Amniotic stem cell (primary cell): Measurements from ENCODE around the gene RBP5.

ENCODE experiments used
- DNase-seq: peaks from one replicate; lab custom pipeline; 2025; lab: John Stamatoyannopoulos, UW

RBP5 gene

GRCh38 chr12:7128681-7129286, at the start of gene RBP5:
Gene RBP5, minus strand, starts transcription at chr12:7128889. Its CDS starts 114 bp downstream, at chr12:7128775.
- DNase-seq: no peak

DNA sequence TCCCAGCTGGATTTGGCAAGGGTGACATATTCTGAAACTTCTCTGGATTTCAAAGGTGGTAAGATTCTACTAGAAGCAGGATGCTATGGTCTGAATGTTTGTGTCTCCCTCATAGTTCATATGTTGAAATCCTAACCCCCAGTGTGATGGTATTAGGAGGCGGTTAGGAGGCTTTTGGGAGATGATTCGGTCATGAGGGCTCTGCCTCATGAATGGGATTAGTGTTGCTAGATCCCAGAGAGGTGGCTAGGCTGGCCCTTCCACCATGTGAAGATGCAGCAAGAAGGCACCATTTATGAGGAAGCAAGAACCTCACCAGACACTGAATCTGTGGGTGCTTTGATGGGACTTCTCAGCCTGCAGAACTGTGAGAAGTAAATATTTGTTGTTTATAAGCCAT, 49.8 kb upstream of the RBP5 start:
- no peak for DNase-seq

DNA sequence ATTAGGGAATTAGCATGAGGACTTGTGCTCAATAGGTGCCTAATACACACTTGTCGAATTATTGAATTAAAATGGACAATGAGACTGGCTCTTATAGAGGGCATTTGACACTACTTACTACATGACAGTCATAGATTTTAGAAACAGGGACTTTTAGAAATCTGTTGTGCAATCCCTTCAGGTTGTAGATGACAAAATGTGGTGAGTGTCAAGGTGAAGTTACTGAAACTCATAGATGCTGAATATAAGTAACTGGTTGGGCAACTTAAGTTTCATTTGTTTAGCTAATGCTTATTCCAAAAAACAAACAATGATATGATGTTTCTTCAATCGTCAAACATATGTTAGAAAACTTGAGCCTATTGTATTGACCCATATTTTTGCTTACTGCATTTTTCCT, 47.9 kb upstream of the RBP5 start:
- DNase-seq: no peak

GRCh38 chr12:7175493-7175892, 46.8 kb upstream of the RBP5 start:
- no peak for DNase-seq

DNA sequence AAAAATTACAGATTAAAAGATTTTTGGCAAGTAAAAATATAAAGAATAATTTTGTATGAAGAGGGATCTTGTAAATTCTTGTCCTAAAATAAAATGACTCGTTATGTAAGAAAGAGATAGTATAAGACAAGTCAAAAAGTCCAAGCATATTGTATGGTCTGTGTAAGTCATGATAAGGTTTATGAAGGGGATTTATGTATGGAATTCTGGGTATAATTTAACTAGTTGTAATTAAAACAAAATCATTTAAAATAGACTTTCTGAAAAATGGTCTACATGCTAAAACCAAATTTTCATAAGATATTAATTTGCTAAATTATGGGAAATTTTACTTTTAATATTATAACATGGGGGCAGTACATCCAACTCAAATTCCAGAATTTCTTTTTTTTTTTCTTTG, 43.2 kb upstream of the RBP5 start:
- DNase-seq: no peak

DNA sequence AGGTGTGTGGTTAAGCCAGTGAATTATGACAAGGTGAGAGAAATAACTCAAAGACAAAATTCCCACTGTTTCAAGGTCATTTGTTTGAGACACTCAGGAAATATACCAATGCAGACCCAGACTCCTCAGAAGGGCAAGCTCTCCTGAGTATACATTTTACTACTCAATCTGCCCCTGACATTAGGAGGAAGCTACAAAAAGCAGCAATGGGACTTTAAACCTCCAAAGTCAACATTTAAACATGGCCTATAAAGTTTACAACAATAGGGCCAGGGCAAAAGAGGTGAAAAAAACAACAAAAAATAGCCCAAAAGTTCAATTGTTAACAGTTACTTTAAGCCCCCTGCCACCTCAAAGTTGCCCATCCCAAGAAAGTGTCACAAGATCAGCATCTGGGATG, 41.3 kb upstream of the RBP5 start:
- DNase-seq: no peak

DNA sequence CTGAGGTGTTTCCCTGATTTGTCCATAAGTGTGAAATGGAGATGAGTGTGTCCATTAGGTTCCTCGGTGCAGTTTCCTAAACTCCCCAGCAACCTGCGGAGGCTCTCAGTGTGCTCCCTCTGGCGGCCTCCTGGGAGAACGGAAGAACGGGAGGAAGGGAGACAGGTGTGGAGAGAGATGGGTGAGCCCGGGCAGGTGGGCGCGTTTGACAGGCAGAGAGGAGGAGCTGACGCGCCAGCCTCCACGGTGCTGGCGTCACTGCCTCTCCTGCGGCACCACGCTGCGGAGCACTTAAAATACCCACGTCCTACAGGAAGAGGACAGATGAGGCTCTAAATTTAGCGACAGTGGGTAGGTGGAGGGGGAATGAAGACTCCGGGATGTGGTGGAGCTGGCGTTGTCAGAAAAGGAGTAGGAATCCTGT, 34.0 kb upstream of the RBP5 start:
- DNase-seq: no peak

- DNase-seq: no peak
Observed at GRCh38 chr12:7161811-7162210, 33.1 kb upstream of the RBP5 start.

- DNase-seq: no peak
Observed at GRCh38 chr12:7161327-7161726, 32.6 kb upstream of the RBP5 start.

DNA sequence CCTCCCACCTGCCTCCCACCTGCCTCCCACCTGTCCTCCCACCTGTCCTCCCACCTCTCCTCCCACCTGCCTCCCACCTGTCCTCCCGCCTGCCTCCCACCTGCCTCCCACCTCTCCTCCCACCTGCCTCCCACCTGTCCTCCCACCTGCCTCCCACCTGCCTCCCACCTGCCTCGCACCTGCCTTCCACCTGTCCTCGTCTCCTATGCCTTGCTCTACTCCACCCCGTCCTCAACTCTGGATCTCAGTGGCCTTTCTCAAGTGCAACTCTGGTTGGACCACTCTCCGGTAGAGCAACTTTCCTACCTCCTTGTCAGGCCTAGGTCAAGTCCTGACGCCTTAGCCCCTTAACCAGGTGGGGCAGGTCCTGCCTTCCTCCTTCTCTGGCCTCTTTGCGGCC, 31.5 kb upstream of the RBP5 start:
- DNase-seq: no peak

- no peak for DNase-seq
Observed at GRCh38 chr12:7158781-7159609, 30.3 kb upstream of the RBP5 start.

GRCh38 chr12:7157391-7157790, 28.7 kb upstream of the RBP5 start:
- no peak for DNase-seq

DNA sequence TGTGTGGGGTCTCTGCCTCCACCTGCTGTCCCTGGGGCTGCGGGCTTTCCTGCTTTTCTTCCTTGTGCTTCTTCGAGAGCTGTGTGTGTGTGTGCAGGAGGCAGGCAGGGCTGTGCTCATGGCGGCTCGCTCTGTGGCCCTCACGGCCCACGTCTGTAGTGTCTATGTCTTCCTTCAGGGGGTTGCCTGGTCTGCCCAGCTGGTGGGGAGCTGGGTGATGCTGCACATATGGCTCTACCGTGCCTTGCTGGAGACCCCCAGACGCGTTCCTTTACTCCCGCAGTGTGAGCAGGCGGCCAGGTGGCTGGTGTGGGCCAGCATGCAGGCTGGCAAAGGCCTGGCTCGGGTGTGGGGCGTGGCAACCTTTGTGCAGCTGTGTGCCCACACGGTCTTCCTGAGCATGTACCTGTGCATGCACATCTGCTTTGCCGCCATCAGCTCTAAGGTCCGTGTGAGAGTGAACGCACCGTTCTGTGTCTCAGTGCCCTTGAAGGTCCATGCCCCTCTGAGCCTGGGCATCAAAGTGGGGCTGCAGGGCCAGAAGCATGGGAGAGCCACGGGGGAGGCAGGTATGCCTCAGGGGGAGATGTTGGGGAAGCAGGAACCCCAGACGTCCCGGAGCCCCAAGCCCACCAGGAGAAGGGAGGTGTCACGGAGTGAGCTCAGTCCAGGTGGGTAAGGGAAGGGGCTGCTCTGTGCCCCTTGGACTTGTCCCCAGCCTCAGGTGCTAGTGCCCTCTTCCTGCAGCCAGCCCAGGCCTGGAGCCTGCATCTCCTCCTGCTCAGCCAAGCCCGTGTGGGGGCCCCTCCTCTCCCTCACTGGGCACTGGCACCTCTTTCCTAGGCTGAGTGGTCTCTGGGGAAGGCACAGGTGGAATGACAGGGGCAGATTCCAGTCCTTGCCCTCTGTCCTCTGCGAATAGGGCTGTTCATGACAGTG, 27.8 kb upstream of the RBP5 start:
- DNase-seq: no peak

- no peak for DNase-seq
Observed at GRCh38 chr12:7155471-7156034, 26.9 kb upstream of the RBP5 start.

- no peak for DNase-seq
Observed at GRCh38 chr12:7154901-7155470, 26.3 kb upstream of the RBP5 start.

DNA sequence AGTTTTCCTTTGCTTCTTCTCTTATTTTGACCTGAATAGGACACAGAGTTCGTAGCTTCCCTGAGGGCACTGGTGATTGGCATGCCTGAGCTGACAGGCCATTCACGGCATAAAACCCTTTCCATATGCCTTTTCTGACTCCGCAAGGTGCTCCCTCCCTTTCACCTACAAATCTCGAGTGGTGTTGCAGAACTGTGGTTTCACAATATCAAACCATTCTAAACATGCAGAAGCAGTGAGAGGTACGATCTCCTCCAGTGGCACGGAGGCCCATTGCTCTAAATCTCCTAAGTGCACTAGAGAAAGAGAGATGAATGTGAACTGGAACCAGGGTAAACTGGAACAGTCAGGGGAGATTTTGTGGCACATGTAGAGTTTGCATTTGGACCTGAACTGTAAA, 25.4 kb upstream of the RBP5 start:
- no peak for DNase-seq

- no peak for DNase-seq
Observed at GRCh38 chr12:7152818-7153217, 24.1 kb upstream of the RBP5 start.

DNA sequence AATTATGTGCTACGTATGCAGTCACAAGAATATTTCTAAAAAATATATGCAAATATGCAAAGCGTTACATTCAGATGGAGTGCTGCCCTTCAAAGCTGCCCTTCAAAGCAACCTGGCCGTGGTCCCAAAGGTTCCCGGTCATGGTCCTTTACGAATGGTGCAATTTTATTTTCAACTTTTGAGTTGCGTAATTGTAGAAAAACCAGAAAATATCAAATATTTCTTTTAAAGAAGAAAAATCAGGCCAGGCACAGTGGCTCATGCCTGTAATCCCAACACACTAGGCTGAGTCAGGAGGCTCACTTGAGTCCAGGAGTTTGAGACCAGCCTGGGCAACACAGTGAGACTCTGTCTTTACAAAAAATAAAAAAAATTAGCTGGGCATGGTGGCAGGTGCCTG, 22.8 kb upstream of the RBP5 start:
- no peak for DNase-seq

DNA sequence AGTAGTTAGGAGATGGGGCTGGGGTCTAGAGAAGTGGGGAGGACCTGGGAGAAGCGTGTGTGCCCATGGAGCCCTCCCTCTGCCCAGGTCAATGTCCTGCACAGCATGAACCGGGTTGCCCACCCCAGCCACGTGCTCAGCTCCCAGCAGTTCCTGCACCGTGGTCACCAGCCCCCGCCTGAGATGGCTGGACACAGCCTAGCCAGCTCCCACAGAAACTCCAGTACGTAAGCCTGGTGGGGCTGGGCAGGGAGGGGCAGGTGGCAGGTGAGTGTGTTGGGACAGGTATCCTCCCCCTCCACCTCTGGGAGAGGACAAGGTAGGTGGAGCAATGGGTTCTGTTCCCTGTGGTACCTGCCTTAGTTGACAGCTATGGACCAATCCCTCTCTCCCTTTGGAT, 22.2 kb upstream of the RBP5 start:
- DNase-seq: no peak

DNA sequence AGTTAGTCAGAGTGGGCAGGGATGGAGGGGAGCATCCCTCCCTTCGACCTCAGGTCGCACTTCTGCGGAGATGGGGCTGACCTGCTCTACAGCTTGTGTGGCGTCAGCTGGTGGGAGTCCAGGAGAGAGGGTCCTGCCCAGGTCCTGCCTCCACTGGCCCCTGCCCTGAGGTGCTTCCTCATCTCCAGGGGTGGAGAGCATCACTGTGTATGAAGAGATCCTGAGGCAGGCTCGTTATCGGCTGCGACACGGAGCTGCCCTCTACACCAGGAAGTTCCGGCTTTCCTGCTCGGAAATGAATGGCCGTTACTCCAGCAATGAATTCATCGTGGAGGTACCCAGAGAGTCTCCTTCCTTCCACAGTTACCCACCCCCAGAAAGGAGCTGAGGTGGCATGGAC, 21.7 kb upstream of the RBP5 start:
- no peak for DNase-seq

GRCh38 chr12:7146906-7147305, 18.2 kb upstream of the RBP5 start:
- DNase-seq: no peak

DNA sequence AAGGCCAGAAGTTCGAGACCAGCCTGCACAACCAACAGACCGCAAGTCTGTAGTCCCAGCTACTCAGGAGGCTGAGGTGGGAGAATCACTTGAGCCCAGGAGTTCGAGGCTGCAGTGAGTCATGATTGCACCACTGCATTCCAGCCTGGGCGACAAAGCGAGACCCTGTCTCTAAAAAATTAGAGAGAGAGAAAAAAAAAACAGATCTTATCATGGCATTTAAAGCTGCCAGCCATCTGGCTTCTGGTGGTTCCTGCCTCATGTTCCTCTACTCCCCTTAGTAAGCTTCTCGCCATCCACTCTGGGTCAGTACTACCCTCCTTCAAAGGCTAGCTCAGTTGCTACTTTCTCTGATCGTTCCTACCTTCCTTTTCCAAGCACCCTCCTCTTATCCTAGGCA, 17.5 kb upstream of the RBP5 start:
- no peak for DNase-seq
